K562 (cell line): Measurements from ENCODE around the gene TBC1D25.

ENCODE experiments used
- ATF4 ChIP-seq: fragments of 450-650 bp; formaldehyde crosslinking; IDR thresholded peaks from 2 replicates; pipeline ENCODE4 v1.4.0; 2022; ENCODE audit warnings: mild to moderate bottlenecking, moderate library complexity
- BCLAF1 ChIP-seq, 2 experiments: fragments of 450-650 bp in 1 of 2; IDR thresholded peaks; 2 replicates each; pipeline ENCODE4 v1.6.1; 2011 to 2017; ENCODE audit warnings: low read depth in 2 of 2, antibody characterized with exemption in 1 of 2, borderline replicate concordance in 1 of 2, low read length in 1 of 2, mild to moderate bottlenecking in 1 of 2, mixed read lengths in 1 of 2; ENCODE audit not compliant: control insufficient read depth in 1 of 2
- CTCF ChIP-seq, 3 experiments: IDR thresholded peaks in 2 of 3; conservative IDR thresholded peaks in 1 of 3; 2 replicates each; pipeline ENCODE4 v1.5.1; 2011 to 2012; ENCODE audit warnings: low read length in 3 of 3, mild to moderate bottlenecking in 3 of 3, control low read depth in 2 of 3, improper control_type of control experiment in 1 of 3, inconsistent platforms in 1 of 3, low read depth in 1 of 3, mixed read lengths in 1 of 3, moderate library complexity in 1 of 3; ENCODE audit not compliant: insufficient read depth in 2 of 3
- FOSL1 ChIP-seq: fragments of 200-800 bp; sonication (Bioruptor generic); conservative IDR thresholded peaks from 2 replicates; pipeline ENCODE4 v1.6.1; 2016; ENCODE audit warnings: missing genetic modification characterization, missing compliant biosample characterization
- MAFG ChIP-seq: fragments of 450-650 bp; conservative IDR thresholded peaks from 2 replicates; pipeline ENCODE4 v1.6.1; 2016; ENCODE audit warnings: missing genetic modification characterization, missing compliant biosample characterization
- POLR2AphosphoS5 ChIP-seq: IDR thresholded peaks from 2 replicates; pipeline ENCODE4 v1.6.1; 2011; ENCODE audit warnings: mild to moderate bottlenecking, low read depth, low read length, moderate library complexity; ENCODE audit not compliant: control insufficient read depth, insufficient read depth
- RCOR1 ChIP-seq, 2 experiments: IDR thresholded peaks; 2 replicates each; pipeline ENCODE4 v1.6.1; 2012; ENCODE audit warnings: low read depth in 2 of 2, low read length in 2 of 2, borderline replicate concordance in 1 of 2, improper control_type of control experiment in 1 of 2
- USF1 ChIP-seq: sonication (generic); formaldehyde crosslinking; IDR thresholded peaks from 2 replicates; pipeline ENCODE4 v1.9.0; 2022; ENCODE audit warnings: mild to moderate bottlenecking, missing genetic modification reagents
- ZBTB12 ChIP-seq: fragments of 250-450 bp; sonication (Bioruptor Pico); IDR thresholded peaks from 2 replicates; pipeline ENCODE4 v1.4.0; 2020
- ZFP91 ChIP-seq: sonication (generic); formaldehyde crosslinking; IDR thresholded peaks from 2 replicates; pipeline ENCODE4 v1.8.0; 2022; ENCODE audit warnings: mild to moderate bottlenecking, missing genetic modification reagents
- ZNF274 ChIP-seq: IDR thresholded peaks from 2 replicates; pipeline ENCODE4 v1.6.1; 2011; ENCODE audit warnings: low read depth, mild to moderate bottlenecking, low read length, moderate library complexity, borderline replicate concordance

- TF ChIP-seq CTCF (IDR thresholded peaks at IDR 0.05 in 2 of 3, conservative IDR thresholded peaks at IDR 0.05 in 1 of 3; ENCODE audit: insufficient read depth in 2 of 3, low read depth in 1 of 3, low read length in 3 of 3) (no peak), MAFG (tag) (no peak), FOSL1 (tag) (no peak), RCOR1 (IDR thresholded peaks at IDR 0.05; ENCODE audit: borderline replicate concordance in 1 of 2, low read depth in 2 of 2, low read length in 2 of 2) (no peak), ZNF274 (no peak), USF1 (CRISPR knock-in tag) (no peak), ATF4 (CRISPR knock-in tag) (no peak), BCLAF1 (IDR thresholded peaks at IDR 0.05; ENCODE audit: borderline replicate concordance in 1 of 2, control insufficient read depth in 1 of 2, low read depth in 2 of 2, low read length in 1 of 2) (no peak), ZBTB12 (no peak), POLR2AphosphoS5 (no peak), ZFP91 (CRISPR knock-in tag) (no peak)
Observed at GRCh38 chrX:48489892-48490291, 49.6 kb upstream of the TBC1D25 start.
